Measurements from ENCODE around the gene RHEX. TPM values are rescaled to one million over a fixed set of nuclear protein-coding genes. Genes with fewer than 3 reads are reported as not detected.

Gene RHEX
- polyA plus RNA-seq, 3 donors, result not detected

DNA sequence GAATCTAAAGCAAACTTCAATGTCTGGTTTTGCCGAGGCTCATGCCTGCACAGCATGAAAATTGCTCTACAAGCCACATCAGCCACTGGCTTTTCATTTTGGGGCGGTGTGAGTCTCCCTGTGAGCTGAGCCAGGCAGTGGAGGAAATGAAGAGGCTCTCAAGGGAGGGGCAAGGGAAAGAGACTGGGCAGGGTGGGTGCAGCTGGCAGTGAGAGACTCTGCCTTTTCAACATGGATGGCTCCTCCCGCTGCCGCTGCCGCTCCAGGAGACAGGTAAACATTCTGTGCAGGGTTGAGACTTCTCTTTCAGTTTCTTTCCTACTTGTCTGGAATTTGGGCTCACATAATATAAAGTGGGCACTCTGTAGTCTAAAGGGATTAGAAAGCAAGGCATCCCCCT, 17.9 kb upstream of the RHEX start:
- peak overlapping the region; percentile 73 for H2AFZ ChIP-seq (ENCODE audit: insufficient read depth, low read depth, low read length, poor library complexity, severe bottlenecking)
- TF ChIP-seq, protein P1, sequence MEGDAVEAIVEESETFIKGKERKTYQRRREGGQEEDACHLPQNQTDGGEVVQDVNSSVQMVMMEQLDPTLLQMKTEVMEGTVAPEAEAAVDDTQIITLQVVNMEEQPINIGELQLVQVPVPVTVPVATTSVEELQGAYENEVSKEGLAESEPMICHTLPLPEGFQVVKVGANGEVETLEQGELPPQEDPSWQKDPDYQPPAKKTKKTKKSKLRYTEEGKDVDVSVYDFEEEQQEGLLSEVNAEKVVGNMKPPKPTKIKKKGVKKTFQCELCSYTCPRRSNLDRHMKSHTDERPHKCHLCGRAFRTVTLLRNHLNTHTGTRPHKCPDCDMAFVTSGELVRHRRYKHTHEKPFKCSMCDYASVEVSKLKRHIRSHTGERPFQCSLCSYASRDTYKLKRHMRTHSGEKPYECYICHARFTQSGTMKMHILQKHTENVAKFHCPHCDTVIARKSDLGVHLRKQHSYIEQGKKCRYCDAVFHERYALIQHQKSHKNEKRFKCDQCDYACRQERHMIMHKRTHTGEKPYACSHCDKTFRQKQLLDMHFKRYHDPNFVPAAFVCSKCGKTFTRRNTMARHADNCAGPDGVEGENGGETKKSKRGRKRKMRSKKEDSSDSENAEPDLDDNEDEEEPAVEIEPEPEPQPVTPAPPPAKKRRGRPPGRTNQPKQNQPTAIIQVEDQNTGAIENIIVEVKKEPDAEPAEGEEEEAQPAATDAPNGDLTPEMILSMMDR (IDR thresholded peaks at IDR 0.05), result no peak
- Mint-ChIP-seq H3K4me1 (peaks cover 43% of the 10 kb centered on the region), H3K36me3 (peaks cover 0 to 2% of the 10 kb centered on the region in 2 donors), H3K27me3 (ENCODE audit: low read depth in 3 of 3) (peaks cover 3 to 7% (median 4%) of the 10 kb centered on the region in 3 donors), H3K4me3 (peak overlapping the region; percentile 75 to 90), H3K27ac (peak overlapping the region in 2 of 7 donors; percentile 7 to 50), H3K9me3 (peaks cover 0 to 3% (median 0%) of the 10 kb centered on the region in 7 donors)
- no peak overlapping the region for H3K9ac ChIP-seq (ENCODE audit: insufficient read depth, low read length, poor library complexity, severe bottlenecking)
- 0% methylated on average over 4 of the region's 5 CpGs for WGBS (ENCODE audit: insufficient coverage)
- H4K20me1 ChIP-seq (ENCODE audit: insufficient read depth, low read length), result no peaks in the 10 kb centered on the region
- no peaks in the 10 kb centered on the region for H3K27me3 ChIP-seq (ENCODE audit: control insufficient read depth in 2 of 2, insufficient read depth in 2 of 2, low read length in 2 of 2)
- peak overlapping the region; percentile 56 for H3K4me2 ChIP-seq (replicated peaks; ENCODE audit: extremely low read depth, low read length, poor library complexity, severe bottlenecking)
- peak overlapping the region in 2 of 3 experiments; percentile 16 to 47 for H3K4me3 ChIP-seq (replicated peaks in 1 of 3; ENCODE audit: low read depth in 2 of 3, low read length in 3 of 3)
- intact Hi-C loops (cut with micrococcal nuclease), result loop anchor here in 1 of 2 donors (10.0 kb wide), 1 partner anchor 50 kb away; no protein-coding TSS in a partner anchor
- H3K27ac ChIP-seq (ENCODE audit: low read depth in 1 of 2, low read length in 2 of 2), result no peak overlapping the region
- no peaks in the 10 kb centered on the region for H3K9me3 ChIP-seq (replicated peaks in 1 of 2; ENCODE audit: control insufficient read depth in 1 of 2, insufficient read depth in 1 of 2, low read length in 2 of 2)
- peaks cover 31 to 39% of the 10 kb centered on the region in 2 donors for H3K4me1 ChIP-seq (ENCODE audit: control insufficient read depth in 1 of 2, insufficient read depth in 2 of 2, low read length in 2 of 2)
- DNase-seq, result no peak
- no peaks in the 10 kb centered on the region for H3K36me3 ChIP-seq (replicated peaks in 1 of 2; ENCODE audit: control insufficient read depth in 1 of 2, insufficient read depth in 2 of 2, low read length in 2 of 2)
- no peaks in the 10 kb centered on the region for H3K79me2 ChIP-seq (ENCODE audit: insufficient read depth, low read length)

DNA sequence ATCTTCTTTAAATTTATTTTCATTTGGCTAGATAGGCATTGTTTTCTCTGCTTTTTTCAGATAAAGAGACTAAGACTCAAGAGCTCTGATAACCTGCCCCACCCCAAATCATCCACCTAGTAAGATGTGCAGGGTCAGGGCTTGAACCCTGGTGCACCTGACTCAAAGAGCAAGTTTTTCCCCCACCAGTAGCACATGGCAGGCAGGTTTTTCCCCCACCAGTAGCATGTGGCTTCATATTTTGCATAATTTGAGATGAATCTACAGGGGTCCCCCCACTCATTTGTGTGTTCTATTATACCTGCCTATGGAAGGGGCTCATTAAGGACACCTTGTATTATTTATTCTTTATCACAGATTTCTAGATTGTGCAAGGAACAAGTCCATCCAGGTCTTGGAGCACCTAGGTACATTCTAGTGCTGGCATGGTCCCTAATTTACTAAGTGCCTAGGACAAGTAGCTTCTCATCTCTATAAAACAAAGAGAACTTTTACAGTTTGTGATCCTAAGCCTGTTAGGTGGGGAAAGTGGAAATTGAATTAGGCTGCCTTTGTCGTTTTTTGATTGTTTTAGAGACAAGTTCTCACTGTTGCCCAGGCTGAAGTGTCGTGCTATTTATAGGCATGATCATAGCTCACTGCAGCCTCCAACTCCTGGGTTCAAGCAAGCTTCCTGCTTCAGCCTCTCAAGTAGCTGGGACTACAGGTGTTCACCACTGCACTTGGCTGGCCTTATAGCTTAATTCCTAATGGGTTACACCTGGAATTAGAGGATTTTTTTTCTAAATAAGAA, 16.1 kb upstream of the RHEX start:
- Mint-ChIP-seq H3K4me3 (no peak overlapping the region), H3K9me3 (peaks cover 0 to 3% (median 0%) of the 10 kb centered on the region in 7 donors), H3K4me1 (peaks cover 42% of the 10 kb centered on the region), H3K27ac (no peak overlapping the region), H3K36me3 (peaks cover 0 to 2% of the 10 kb centered on the region in 2 donors), H3K27me3 (ENCODE audit: low read depth in 3 of 3) (peaks cover 5 to 7% (median 6%) of the 10 kb centered on the region in 3 donors)
- DNase-seq, result no peak
- H3K36me3 ChIP-seq (replicated peaks in 1 of 2; ENCODE audit: control insufficient read depth in 1 of 2, insufficient read depth in 2 of 2, low read length in 2 of 2), result no peaks in the 10 kb centered on the region
- no peaks in the 10 kb centered on the region for H3K27me3 ChIP-seq (ENCODE audit: control insufficient read depth in 2 of 2, insufficient read depth in 2 of 2, low read length in 2 of 2)
- H3K9ac ChIP-seq (ENCODE audit: insufficient read depth, low read length, poor library complexity, severe bottlenecking), result no peak overlapping the region
- peaks cover 23 to 27% of the 10 kb centered on the region in 2 donors for H3K4me1 ChIP-seq (ENCODE audit: control insufficient read depth in 1 of 2, insufficient read depth in 2 of 2, low read length in 2 of 2)
- intact Hi-C loops (cut with micrococcal nuclease), result loop anchor here in 1 of 2 donors (10.0 kb wide), 1 partner anchor 52 kb away; no protein-coding TSS in a partner anchor
- H3K9me3 ChIP-seq (replicated peaks in 1 of 2; ENCODE audit: control insufficient read depth in 1 of 2, insufficient read depth in 1 of 2, low read length in 2 of 2), result no peaks in the 10 kb centered on the region
- no peak overlapping the region for H3K4me3 ChIP-seq (replicated peaks in 1 of 3; ENCODE audit: low read depth in 2 of 3, low read length in 3 of 3)
- TF ChIP-seq, protein P1 (IDR thresholded peaks at IDR 0.05), result no peak
- WGBS (ENCODE audit: insufficient coverage), result 13% methylated on average over 2 of the region's 2 CpGs
- no peak overlapping the region for H3K4me2 ChIP-seq (replicated peaks; ENCODE audit: extremely low read depth, low read length, poor library complexity, severe bottlenecking)
- H4K20me1 ChIP-seq (ENCODE audit: insufficient read depth, low read length), result no peaks in the 10 kb centered on the region
- H3K79me2 ChIP-seq (ENCODE audit: insufficient read depth, low read length), result no peaks in the 10 kb centered on the region
- no peak overlapping the region for H3K27ac ChIP-seq (ENCODE audit: low read depth in 1 of 2, low read length in 2 of 2)
- H2AFZ ChIP-seq (ENCODE audit: insufficient read depth, low read depth, low read length, poor library complexity, severe bottlenecking), result no peak overlapping the region
